HEK293T (cell line): ENCODE measurements around the gene GTF3C5.

ENCODE experiments used
- CTCF ChIA-PET: fragments of 350-600 bp; formaldehyde crosslinking; extraction: SDS; loops from one replicate; lab custom pipeline; 2021; ENCODE audit warnings: antibody characterized with exemption, inconsistent platforms; lab: Yijun Ruan, JAX
- POLR2A ChIA-PET: fragments of 350-600 bp; formaldehyde crosslinking; extraction: SDS; loops from one replicate; lab custom pipeline; 2020; ENCODE audit warnings: antibody characterized with exemption, inconsistent platforms; lab: Yijun Ruan, JAX
- DNase-seq: peaks from one replicate; pipeline ENCODE4 v3.0.0; 2012; ENCODE audit warnings: mixed read lengths; ENCODE audit errors: extremely low spot score
- ARNT ChIP-seq: fragments of 450-650 bp; IDR thresholded peaks from 2 replicates; pipeline ENCODE4 v1.6.1; 2017; ENCODE audit warnings: mild to moderate bottlenecking
- BHLHE40 ChIP-seq: fragments of 450-650 bp; IDR thresholded peaks from 2 replicates; pipeline ENCODE4 v1.6.1; 2016; ENCODE audit warnings: mild to moderate bottlenecking, moderate library complexity, borderline replicate concordance
- CTBP1 ChIP-seq: fragments of 450-650 bp; IDR thresholded peaks from 2 replicates; pipeline ENCODE4 v1.6.1; 2016; ENCODE audit warnings: borderline replicate concordance
- ELF4 ChIP-seq: fragments of 450-650 bp; IDR thresholded peaks from 2 replicates; pipeline ENCODE4 v1.6.1; 2017; ENCODE audit warnings: antibody characterized with exemption
- FOXA1 ChIP-seq: fragments of 450-650 bp; IDR thresholded peaks from 2 replicates; pipeline ENCODE4 v1.6.1; 2016; ENCODE audit warnings: mild to moderate bottlenecking
- FOXK2 ChIP-seq: fragments of 450-650 bp; IDR thresholded peaks from 2 replicates; pipeline ENCODE4 v1.6.1; 2016; ENCODE audit warnings: mild to moderate bottlenecking
- FOXM1 ChIP-seq: fragments of 450-650 bp; IDR thresholded peaks from 2 replicates; pipeline ENCODE4 v1.6.1; 2017; ENCODE audit warnings: mild to moderate bottlenecking, borderline replicate concordance
- HDGF ChIP-seq: fragments of 450-650 bp; IDR thresholded peaks from 2 replicates; pipeline ENCODE4 v1.6.1; 2017; ENCODE audit warnings: antibody characterized with exemption, borderline replicate concordance
- L3MBTL2 ChIP-seq: fragments of 450-650 bp; conservative IDR thresholded peaks from 2 replicates; pipeline ENCODE4 v1.6.1; 2016; ENCODE audit warnings: mild to moderate bottlenecking
- LEF1 ChIP-seq: fragments of 450-650 bp; IDR thresholded peaks from 2 replicates; pipeline ENCODE4 v1.6.1; 2017; ENCODE audit warnings: mild to moderate bottlenecking, borderline replicate concordance
- NFRKB ChIP-seq: fragments of 450-650 bp; IDR thresholded peaks from 2 replicates; pipeline ENCODE4 v1.6.1; 2016; ENCODE audit warnings: mild to moderate bottlenecking, moderate library complexity
- PKNOX1 ChIP-seq: fragments of 450-650 bp; IDR thresholded peaks from 2 replicates; pipeline ENCODE4 v1.6.1; 2016
- SP1 ChIP-seq: fragments of 450-650 bp; IDR thresholded peaks from 2 replicates; pipeline ENCODE4 v1.6.1; 2017
- SUZ12 ChIP-seq: fragments of 450-650 bp; IDR thresholded peaks from 2 replicates; pipeline ENCODE4 v1.6.1; 2016; ENCODE audit warnings: mild to moderate bottlenecking
- TARDBP ChIP-seq: fragments of 450-650 bp; IDR thresholded peaks from 2 replicates; pipeline ENCODE4 v1.6.1; 2016
- ZNF384 ChIP-seq: fragments of 450-650 bp; IDR thresholded peaks from 2 replicates; pipeline ENCODE4 v1.6.1; 2016

Gene GTF3C5

DNA sequence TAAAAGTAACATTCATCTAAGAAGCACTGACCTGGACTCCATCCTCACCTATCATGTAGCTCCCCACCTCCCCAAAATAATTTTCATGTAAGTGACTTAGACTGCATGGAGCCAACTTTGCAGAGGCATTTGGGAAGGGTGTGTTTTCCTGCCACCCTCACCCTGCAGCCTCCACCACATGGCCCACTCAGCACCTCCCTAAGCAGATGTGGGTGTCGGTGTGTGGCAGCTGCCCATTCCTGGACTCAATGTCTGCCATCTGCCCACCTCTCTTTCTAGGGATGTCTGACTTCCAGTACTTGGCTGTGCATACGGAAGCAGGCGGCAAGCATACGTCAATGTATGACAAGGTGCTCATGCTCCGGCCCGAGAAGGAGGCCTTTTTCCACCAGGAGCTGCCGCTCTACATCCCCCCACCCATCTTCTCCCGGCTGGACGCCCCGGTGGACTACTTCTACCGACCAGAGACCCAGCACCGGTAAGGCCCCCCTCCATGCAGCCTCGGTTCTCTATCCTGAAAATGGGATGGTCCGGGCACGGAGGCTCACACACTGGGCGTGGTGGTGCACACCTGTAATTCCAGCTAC, 12.7 kb downstream of the GTF3C5 start:
- no peak for DNase-seq
- TF ChIP-seq HDGF, result no peak
- no peak for TF ChIP-seq LEF1
- TF ChIP-seq FOXA1, result no peak
- TF ChIP-seq SP1, result no peak
- TF ChIP-seq BHLHE40, result no peak
- TF ChIP-seq CTBP1, result no peak
- TF ChIP-seq ELF4, result no peak
- no peak for TF ChIP-seq ZNF384
- no peak for TF ChIP-seq L3MBTL2
- no peak for TF ChIP-seq PKNOX1
- TF ChIP-seq FOXK2, result no peak
- POLR2A ChIA-PET, result interaction anchor here (0.8 to 1.3 kb wide), 2 partner anchors 12 to 13 kb away, joined by 3 read pairs; no protein-coding TSS in a partner anchor
- CTCF ChIA-PET, result no interaction called here

GRCh38 chr9:133044125-133044524, 13.3 kb downstream of the GTF3C5 start:
- ChIA-PET CTCF (no interaction called here), POLR2A (interaction anchor here (0.8 to 1.3 kb wide), 2 partner anchors 13 to 14 kb away, joined by 3 read pairs; no protein-coding TSS in a partner anchor)
- TF ChIP-seq PKNOX1 (no peak), LEF1 (no peak), SP1 (no peak), FOXK2 (no peak), CTBP1 (no peak), BHLHE40 (no peak)
- DNase-seq, result no peak

DNA sequence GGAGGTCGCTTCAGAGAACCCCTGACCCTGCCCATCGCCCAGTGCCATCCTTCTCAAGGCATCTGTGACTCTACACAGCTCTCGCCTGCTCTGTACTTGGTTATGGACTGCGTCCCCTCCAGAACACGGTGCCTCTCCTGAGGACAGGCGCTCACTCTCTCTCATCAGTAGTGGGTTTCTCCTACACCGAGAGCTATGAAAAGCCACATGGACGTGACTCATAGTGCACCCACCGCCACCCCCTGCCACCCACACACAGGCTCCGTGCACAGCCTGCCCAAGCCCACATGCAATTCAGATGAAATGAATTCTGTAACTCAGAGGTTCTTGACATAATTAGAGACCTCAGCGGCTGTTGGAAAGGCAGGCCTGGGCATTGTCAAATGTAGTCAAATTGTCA, 13.9 kb downstream of the GTF3C5 start:
- TF ChIP-seq NFRKB (no peak), ELF4 (no peak), FOXA1 (no peak), SP1 (no peak)
- ChIA-PET CTCF (no interaction called here), POLR2A (no interaction called here)
- DNase-seq, result no peak

GRCh38 chr9:133045132-133045531, 14.3 kb downstream of the GTF3C5 start:
- POLR2A ChIA-PET, result no interaction called here
- no peak for DNase-seq
- CTCF ChIA-PET, result no interaction called here
- TF ChIP-seq CTBP1 (no peak), ZNF384 (no peak), SP1 (no peak), LEF1 (no peak), FOXK2 (no peak), FOXA1 (no peak)

- POLR2A ChIA-PET, result no interaction called here
- CTCF ChIA-PET, result no interaction called here
- no peak for TF ChIP-seq SP1
- no peak for TF ChIP-seq TARDBP
- TF ChIP-seq FOXM1, result no peak
- no peak for TF ChIP-seq SUZ12
- TF ChIP-seq L3MBTL2, result no peak
- no peak for TF ChIP-seq ELF4
- DNase-seq, result no peak
Observed at GRCh38 chr9:133046196-133046899, 15.6 kb downstream of the GTF3C5 start.

- TF ChIP-seq FOXM1 (no peak), L3MBTL2 (no peak), SP1 (no peak), FOXA1 (no peak), SUZ12 (no peak), ARNT (no peak), HDGF (no peak), LEF1 (no peak), CTBP1 (no peak), NFRKB (no peak), ZNF384 (no peak)
- ChIA-PET CTCF (no interaction called here), POLR2A (no interaction called here)
- DNase-seq, result no peak
Observed at GRCh38 chr9:133046900-133047295, 16.1 kb downstream of the GTF3C5 start.

DNA sequence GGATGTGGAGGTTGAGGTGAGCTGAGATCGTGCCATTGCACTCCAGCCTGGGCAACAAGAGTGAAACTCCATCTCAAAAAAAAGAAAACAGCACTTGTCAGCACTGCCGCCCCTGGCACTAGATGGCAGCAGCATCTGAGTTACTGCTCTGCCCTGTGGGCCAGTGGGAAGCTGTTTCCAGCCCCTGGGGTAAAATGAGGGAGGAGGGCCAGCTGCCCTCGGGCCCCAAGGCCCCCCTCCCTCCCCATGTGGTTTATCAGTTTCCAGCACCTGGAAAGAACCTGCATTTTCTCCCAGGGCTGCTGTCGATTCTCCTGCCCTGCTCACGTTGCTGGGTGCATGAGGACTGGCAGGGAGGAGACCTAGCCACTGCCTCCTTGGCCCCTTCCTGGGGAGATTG, 17.8 kb downstream of the GTF3C5 start:
- no peak for DNase-seq
- TF ChIP-seq FOXK2 (no peak), ZNF384 (no peak), L3MBTL2 (no peak), SP1 (no peak), ELF4 (no peak), TARDBP (no peak), HDGF (no peak), SUZ12 (no peak), FOXA1 (no peak), NFRKB (no peak)
- ChIA-PET CTCF (interaction anchor here (0.6 to 1.0 kb wide), 2 partner anchors 9 to 27 kb away, joined by 3 to 4 read pairs; no protein-coding TSS in a partner anchor), POLR2A (no interaction called here)

DNA sequence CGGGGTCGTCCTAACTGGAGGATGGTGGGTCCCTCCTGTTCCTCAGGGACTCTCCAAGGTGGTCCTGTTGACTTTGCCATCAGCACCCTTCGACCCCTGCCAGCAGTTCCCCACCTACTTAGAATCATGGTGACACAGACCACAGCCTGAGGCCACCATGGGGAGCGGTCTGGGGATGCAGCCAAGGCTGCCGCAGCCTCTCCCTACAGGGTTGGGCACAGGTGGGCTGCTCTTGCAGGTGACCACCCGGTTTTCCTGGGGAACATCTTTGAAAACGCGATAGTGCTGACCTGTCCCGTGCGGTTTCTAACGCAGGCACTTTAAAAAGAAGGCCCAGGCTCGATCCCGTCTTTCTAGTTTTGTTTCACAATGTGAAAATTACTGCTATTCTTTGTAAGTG, 18.2 kb downstream of the GTF3C5 start:
- ChIA-PET CTCF (interaction anchor here (0.6 to 1.0 kb wide), 2 partner anchors 10 to 27 kb away, joined by 3 to 4 read pairs; no protein-coding TSS in a partner anchor), POLR2A (no interaction called here)
- no peak for TF ChIP-seq BHLHE40
- TF ChIP-seq CTBP1, result no peak
- no peak for TF ChIP-seq FOXA1
- no peak for TF ChIP-seq ELF4
- TF ChIP-seq PKNOX1, result no peak
- no peak for TF ChIP-seq NFRKB
- TF ChIP-seq LEF1, result no peak
- DNase-seq, result no peak
